HEK293T (cell line): ENCODE data around the gene C9.

Experiments
- CTCF ChIA-PET: fragments of 350-600 bp; formaldehyde crosslinking; extraction: SDS; loops from one replicate; lab custom pipeline; 2021; ENCODE audit warnings: antibody characterized with exemption, inconsistent platforms; lab: Yijun Ruan, JAX
- POLR2A ChIA-PET: fragments of 350-600 bp; formaldehyde crosslinking; extraction: SDS; loops from one replicate; lab custom pipeline; 2020; ENCODE audit warnings: antibody characterized with exemption, inconsistent platforms; lab: Yijun Ruan, JAX
- DNase-seq: peaks from one replicate; pipeline ENCODE4 v3.0.0; 2012; ENCODE audit warnings: mixed read lengths; ENCODE audit errors: extremely low spot score
- ARNT ChIP-seq: fragments of 450-650 bp; IDR thresholded peaks from 2 replicates; pipeline ENCODE4 v1.6.1; 2017; ENCODE audit warnings: mild to moderate bottlenecking
- BHLHE40 ChIP-seq: fragments of 450-650 bp; IDR thresholded peaks from 2 replicates; pipeline ENCODE4 v1.6.1; 2016; ENCODE audit warnings: mild to moderate bottlenecking, moderate library complexity, borderline replicate concordance
- CTBP1 ChIP-seq: fragments of 450-650 bp; IDR thresholded peaks from 2 replicates; pipeline ENCODE4 v1.6.1; 2016; ENCODE audit warnings: borderline replicate concordance
- ELF4 ChIP-seq: fragments of 450-650 bp; IDR thresholded peaks from 2 replicates; pipeline ENCODE4 v1.6.1; 2017; ENCODE audit warnings: antibody characterized with exemption
- FOXA1 ChIP-seq: fragments of 450-650 bp; IDR thresholded peaks from 2 replicates; pipeline ENCODE4 v1.6.1; 2016; ENCODE audit warnings: mild to moderate bottlenecking
- FOXK2 ChIP-seq: fragments of 450-650 bp; IDR thresholded peaks from 2 replicates; pipeline ENCODE4 v1.6.1; 2016; ENCODE audit warnings: mild to moderate bottlenecking
- FOXM1 ChIP-seq: fragments of 450-650 bp; IDR thresholded peaks from 2 replicates; pipeline ENCODE4 v1.6.1; 2017; ENCODE audit warnings: mild to moderate bottlenecking, borderline replicate concordance
- HDGF ChIP-seq: fragments of 450-650 bp; IDR thresholded peaks from 2 replicates; pipeline ENCODE4 v1.6.1; 2017; ENCODE audit warnings: antibody characterized with exemption, borderline replicate concordance
- L3MBTL2 ChIP-seq: fragments of 450-650 bp; conservative IDR thresholded peaks from 2 replicates; pipeline ENCODE4 v1.6.1; 2016; ENCODE audit warnings: mild to moderate bottlenecking
- LEF1 ChIP-seq: fragments of 450-650 bp; IDR thresholded peaks from 2 replicates; pipeline ENCODE4 v1.6.1; 2017; ENCODE audit warnings: mild to moderate bottlenecking, borderline replicate concordance
- NFRKB ChIP-seq: fragments of 450-650 bp; IDR thresholded peaks from 2 replicates; pipeline ENCODE4 v1.6.1; 2016; ENCODE audit warnings: mild to moderate bottlenecking, moderate library complexity
- SP1 ChIP-seq: fragments of 450-650 bp; IDR thresholded peaks from 2 replicates; pipeline ENCODE4 v1.6.1; 2017
- SUZ12 ChIP-seq: fragments of 450-650 bp; IDR thresholded peaks from 2 replicates; pipeline ENCODE4 v1.6.1; 2016; ENCODE audit warnings: mild to moderate bottlenecking
- TARDBP ChIP-seq: fragments of 450-650 bp; IDR thresholded peaks from 2 replicates; pipeline ENCODE4 v1.6.1; 2016
- ZNF384 ChIP-seq: fragments of 450-650 bp; IDR thresholded peaks from 2 replicates; pipeline ENCODE4 v1.6.1; 2016
- TF ChIP-seq, protein P1 (sequence below): fragments of 450-650 bp; IDR thresholded peaks from 2 replicates; pipeline ENCODE4 v1.6.1; 2016

C9 gene

DNA sequence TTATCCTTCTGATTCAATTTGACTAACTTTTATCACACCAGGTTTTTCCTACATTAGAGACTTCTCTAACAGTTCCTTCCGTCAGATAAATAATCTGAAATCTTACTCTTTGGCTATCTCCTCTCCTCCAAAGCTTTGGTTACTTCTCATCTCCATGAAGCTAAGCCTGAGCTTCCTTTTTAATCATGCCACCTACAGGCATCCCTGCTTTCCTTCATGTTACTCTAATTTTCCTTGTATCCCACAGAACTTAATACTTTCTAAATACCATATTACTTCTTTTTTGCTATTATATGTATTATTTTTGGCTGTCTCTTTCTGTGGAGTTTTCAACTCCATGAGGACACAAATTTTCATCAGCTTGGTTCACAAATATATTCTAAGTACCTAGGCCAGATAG is 49.7 kb downstream of the C9 start:
- no peak for DNase-seq
- TF ChIP-seq FOXM1: no peak
- no peak for TF ChIP-seq HDGF
- no peak for TF ChIP-seq ARNT
- TF ChIP-seq CTBP1: no peak
- ChIA-PET CTCF (no interaction called here), POLR2A (no interaction called here)

DNA sequence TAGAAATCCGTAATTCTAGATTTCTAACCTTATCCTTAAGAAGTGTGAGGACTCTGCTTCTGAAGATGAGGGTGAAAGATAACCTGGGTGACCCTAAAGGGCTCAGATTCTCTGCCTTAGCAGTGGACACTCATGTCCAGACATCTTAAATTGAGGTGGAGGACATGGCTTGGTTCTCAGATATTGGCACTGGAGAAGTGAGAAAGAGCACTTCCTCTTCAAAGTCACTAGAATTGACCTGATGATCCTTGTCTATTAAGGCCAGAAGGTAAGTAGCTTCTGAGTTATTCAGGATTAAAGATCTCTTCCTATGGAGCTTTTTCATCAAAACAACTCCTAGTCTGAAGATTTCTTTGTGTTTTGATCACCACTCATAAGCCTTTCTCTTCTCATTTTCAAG is 54.8 kb downstream of the C9 start:
- ChIA-PET CTCF (interaction anchor here (0.6 kb wide), 1 partner anchor 1195 kb away, joined by 4 read pairs; no protein-coding TSS in a partner anchor), POLR2A (no interaction called here)
- TF ChIP-seq SUZ12 (no peak), FOXK2 (no peak), BHLHE40 (no peak), CTBP1 (no peak), ELF4 (no peak), TARDBP (no peak), ZNF384 (no peak), SP1 (no peak), NFRKB (no peak), LEF1 (no peak), FOXM1 (no peak), ARNT (no peak)
- TF ChIP-seq, protein P1, sequence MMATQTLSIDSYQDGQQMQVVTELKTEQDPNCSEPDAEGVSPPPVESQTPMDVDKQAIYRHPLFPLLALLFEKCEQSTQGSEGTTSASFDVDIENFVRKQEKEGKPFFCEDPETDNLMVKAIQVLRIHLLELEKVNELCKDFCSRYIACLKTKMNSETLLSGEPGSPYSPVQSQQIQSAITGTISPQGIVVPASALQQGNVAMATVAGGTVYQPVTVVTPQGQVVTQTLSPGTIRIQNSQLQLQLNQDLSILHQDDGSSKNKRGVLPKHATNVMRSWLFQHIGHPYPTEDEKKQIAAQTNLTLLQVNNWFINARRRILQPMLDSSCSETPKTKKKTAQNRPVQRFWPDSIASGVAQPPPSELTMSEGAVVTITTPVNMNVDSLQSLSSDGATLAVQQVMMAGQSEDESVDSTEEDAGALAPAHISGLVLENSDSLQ: no peak
- DNase-seq: no peak

DNA sequence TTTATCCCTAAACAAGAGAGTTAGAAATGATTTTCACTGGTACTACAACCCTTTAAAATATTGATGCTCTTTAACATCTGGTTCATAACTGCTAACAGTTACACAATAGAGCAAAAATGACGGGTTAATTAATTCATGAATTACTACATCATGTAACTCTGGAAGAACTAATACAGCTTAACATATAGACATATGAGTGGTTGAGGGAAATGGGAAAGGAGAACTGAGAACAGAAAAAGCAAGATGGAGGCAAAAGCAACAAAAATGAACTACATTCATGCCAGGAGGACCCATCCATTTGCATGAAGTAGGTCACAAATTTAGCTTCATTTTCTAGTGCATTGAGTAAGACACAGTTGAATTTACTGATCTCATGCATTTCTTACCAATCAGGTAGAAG is 61.8 kb downstream of the C9 start:
- CTCF ChIA-PET: no interaction called here
- POLR2A ChIA-PET: no interaction called here
- DNase-seq: no peak
- TF ChIP-seq NFRKB: no peak
- no peak for TF ChIP-seq BHLHE40
- no peak for TF ChIP-seq HDGF
- TF ChIP-seq L3MBTL2: no peak
- TF ChIP-seq, protein P1: no peak
- no peak for TF ChIP-seq SUZ12
- no peak for TF ChIP-seq FOXA1
- TF ChIP-seq ELF4: no peak
- TF ChIP-seq SP1: no peak
- no peak for TF ChIP-seq FOXK2

DNA sequence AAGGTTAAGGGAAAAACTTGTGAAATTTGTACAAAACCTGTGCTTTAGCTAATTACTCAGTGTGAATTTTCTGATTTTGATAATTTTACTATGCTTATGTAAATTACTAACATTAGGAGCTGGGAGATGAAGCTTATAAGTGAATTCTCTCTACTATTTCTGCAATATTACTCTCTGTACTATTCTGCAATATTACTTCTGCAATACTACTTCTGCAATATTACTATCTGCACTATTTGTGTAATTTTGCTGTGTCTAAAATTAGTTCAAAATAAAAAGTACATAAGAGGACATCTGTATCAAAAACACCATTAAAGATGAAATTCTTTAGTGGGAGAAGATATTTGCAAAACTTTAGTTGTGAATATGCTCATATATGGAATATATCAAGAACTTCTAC is 62.9 kb downstream of the C9 start:
- CTCF ChIA-PET: no interaction called here

DNA sequence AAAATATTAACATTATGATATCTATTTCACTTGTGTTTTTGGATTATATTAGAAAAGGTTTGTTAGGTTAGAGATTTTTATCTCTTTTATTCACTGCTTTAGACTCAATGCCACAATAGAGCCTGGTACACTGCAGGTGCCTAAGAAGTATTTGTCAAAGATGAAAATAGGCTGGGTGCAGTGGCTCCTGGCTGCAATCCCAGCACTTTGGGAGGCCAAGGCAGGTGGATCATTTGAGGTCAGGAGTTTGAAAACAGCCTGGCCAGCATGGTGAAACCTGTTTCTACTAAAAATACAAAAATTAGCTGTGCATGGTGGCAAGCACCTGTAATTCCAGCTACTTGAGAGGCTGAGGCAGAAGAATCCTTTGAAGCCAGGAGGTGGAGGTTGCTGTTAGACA is 64.3 kb downstream of the C9 start:
- POLR2A ChIA-PET: no interaction called here
- CTCF ChIA-PET: no interaction called here
- TF ChIP-seq FOXK2 (no peak), HDGF (no peak), L3MBTL2 (no peak), ARNT (no peak), NFRKB (no peak), ZNF384 (no peak), FOXA1 (no peak), LEF1 (no peak), CTBP1 (no peak), FOXM1 (no peak), SUZ12 (no peak), BHLHE40 (no peak), ELF4 (no peak), TARDBP (no peak), SP1 (no peak)
- TF ChIP-seq, protein P1: no peak
- no peak for DNase-seq

More for the DNA sequence above, 62.9 kb downstream of the C9 start:
- TF ChIP-seq ELF4 (no peak), FOXK2 (no peak), SP1 (no peak), TARDBP (no peak), HDGF (no peak), SUZ12 (no peak), NFRKB (no peak), ARNT (no peak)
- TF ChIP-seq, protein P1: no peak
- POLR2A ChIA-PET: no interaction called here
- no peak for DNase-seq

DNA sequence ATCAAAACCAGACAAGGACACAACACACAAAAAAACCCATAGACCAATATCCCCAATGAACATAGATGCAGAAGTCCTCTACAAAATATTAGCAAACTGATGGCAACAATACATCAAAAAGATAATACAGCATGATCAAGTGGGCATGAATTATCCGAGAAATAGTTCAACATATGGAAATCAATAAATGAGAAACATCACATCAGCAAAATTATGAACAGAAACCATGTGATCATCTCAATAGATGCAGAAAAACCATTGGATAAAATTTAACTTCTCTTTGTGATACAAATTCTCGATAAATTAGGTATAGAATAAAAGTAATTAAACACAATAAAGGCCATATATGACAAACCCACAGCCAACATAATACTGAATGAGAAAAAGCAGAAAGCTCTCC is 69.6 kb downstream of the C9 start:
- DNase-seq: no peak
- CTCF ChIA-PET: no interaction called here
- POLR2A ChIA-PET: no interaction called here
- no peak for TF ChIP-seq L3MBTL2
- TF ChIP-seq NFRKB: no peak
- no peak for TF ChIP-seq SUZ12
- TF ChIP-seq HDGF: no peak
- TF ChIP-seq SP1: no peak
- no peak for TF ChIP-seq ELF4
- TF ChIP-seq TARDBP: no peak
- TF ChIP-seq ARNT: no peak
- no peak for TF ChIP-seq CTBP1
- no peak for TF ChIP-seq ZNF384
- TF ChIP-seq LEF1: no peak
- TF ChIP-seq, protein P1: no peak
- no peak for TF ChIP-seq FOXA1
- no peak for TF ChIP-seq BHLHE40
- TF ChIP-seq FOXM1: no peak
- no peak for TF ChIP-seq FOXK2
